ENCODE measurements around the gene KCND2. TPM values are rescaled to one million over a fixed set of nuclear protein-coding genes. Genes with fewer than 3 reads are reported as not detected.

The KCND2 gene
- total RNA-seq, 1 donor from 2014 or later: 13.7 TPM

DNA sequence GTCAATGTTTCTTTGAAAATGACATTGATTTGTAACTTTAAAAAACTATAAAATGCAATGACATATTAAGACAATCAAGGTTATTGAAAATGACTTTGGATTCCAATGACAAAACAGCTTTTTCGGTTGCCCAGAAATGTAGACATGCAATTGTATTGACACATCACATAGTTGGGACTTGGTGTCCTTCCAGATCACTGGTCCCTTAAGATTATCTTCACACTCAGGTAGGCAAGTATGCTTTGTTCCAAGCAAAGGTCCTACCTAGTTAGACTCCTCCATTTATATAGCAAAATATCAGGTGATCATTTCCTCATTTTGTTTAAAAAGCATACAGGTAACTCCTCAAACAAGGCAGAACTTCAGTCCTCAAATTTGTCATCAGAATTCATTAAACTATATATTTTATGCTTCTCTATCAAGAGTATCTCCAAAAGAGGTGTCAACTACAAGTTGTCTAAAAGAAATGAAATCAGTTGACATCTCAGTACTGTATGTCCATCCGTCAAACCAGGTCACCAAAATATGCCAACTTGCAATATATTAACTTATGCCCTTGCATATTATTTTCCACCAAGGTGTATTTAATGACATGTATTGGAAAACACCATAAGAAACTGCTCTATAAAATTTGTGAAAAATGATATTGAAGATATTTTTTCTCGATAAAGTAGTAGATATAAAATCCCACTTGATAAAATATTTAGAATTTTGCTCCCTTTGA, 520.4 kb downstream of the KCND2 start:
- Mint-ChIP-seq H3K36me3 (ENCODE audit: insufficient read depth) (peaks cover 19% of the 10 kb centered on the region), H3K27ac (no peak overlapping the region), H3K4me3 (ENCODE audit: low read depth) (no peak overlapping the region), H3K9me3 (ENCODE audit: low read depth) (peaks cover 8% of the 10 kb centered on the region), H3K27me3 (no peaks in the 10 kb centered on the region), H3K4me1 (ENCODE audit: low read depth) (peaks cover 3% of the 10 kb centered on the region)
- no peak for TF ChIP-seq CTCF (IDR thresholded peaks at IDR 0.05; ENCODE audit: unreplicated experiment)
- DNase-seq (ENCODE audit: low spot score, unreplicated experiment): no peak

- Mint-ChIP-seq H3K36me3 (ENCODE audit: insufficient read depth) (peaks cover 20% of the 10 kb centered on the region), H3K4me3 (ENCODE audit: low read depth) (no peak overlapping the region), H3K9me3 (ENCODE audit: low read depth) (peaks cover 8% of the 10 kb centered on the region), H3K27me3 (no peaks in the 10 kb centered on the region), H3K4me1 (ENCODE audit: low read depth) (peaks cover 3% of the 10 kb centered on the region), H3K27ac (no peak overlapping the region)
- no peak for TF ChIP-seq CTCF (IDR thresholded peaks at IDR 0.05; ENCODE audit: unreplicated experiment)
- no peak for DNase-seq (ENCODE audit: low spot score, unreplicated experiment)
Observed at GRCh38 chr7:120794106-120794729, 521.2 kb downstream of the KCND2 start.

DNA sequence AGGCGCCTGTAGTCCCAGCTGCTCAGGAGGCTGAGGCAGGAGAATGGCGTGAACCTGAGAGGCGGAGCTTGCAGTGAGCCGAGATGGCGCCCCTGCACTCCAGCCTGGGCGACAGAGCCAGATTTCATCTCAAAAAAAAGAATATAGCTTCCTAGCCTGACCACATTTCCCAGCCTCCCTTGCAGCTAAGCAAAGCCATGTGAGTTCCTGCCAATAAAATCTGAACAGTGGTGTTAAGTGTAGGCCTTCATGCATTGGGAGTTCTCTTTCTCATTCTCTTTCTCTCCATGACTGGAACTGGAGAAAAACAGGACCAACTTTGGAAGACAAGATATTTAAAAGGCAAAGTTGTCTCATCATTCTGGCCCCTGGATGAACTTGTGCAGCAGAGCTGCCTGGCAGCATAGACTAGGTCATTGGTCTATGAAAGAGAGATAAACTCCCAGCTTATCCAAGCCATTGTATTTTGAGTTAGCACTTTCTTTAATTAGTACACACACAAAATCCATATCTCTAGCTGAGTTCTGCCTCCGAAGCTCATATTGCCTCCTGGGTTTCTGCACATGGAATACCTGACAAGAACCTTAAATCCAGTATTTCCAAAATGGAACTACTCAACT, 524.2 kb downstream of the KCND2 start:
- no peaks in the 10 kb centered on the region for H3K27me3 Mint-ChIP-seq
- H3K36me3 Mint-ChIP-seq (ENCODE audit: insufficient read depth): peaks cover 20% of the 10 kb centered on the region
- peaks cover 1% of the 10 kb centered on the region for H3K4me1 Mint-ChIP-seq (ENCODE audit: low read depth)
- no peak overlapping the region for H3K27ac Mint-ChIP-seq
- DNase-seq (ENCODE audit: low spot score, unreplicated experiment): no peak
- no peak overlapping the region for H3K4me3 Mint-ChIP-seq (ENCODE audit: low read depth)
- H3K9me3 Mint-ChIP-seq (ENCODE audit: low read depth): peaks cover 11% of the 10 kb centered on the region
- no peak for TF ChIP-seq CTCF (IDR thresholded peaks at IDR 0.05; ENCODE audit: unreplicated experiment)

DNA sequence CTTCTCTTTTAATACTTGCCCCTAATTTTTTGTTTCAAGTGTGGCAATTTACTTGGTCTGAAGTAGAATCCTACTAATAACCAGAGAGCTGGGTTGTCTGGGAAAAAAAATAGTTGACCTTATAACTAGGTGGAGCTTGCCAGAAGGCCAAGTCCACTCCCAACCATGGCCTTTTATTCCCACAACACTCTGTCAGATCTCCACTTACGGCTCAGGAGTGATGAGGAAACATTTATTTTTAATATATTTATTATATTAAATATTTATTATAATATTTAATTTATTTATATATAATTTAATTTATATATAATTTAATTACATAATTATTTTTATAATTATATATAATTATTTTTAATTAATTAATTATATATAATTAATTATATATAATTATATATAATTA, 526.2 kb downstream of the KCND2 start:
- TF ChIP-seq CTCF (IDR thresholded peaks at IDR 0.05; ENCODE audit: unreplicated experiment): no peak
- Mint-ChIP-seq H3K36me3 (ENCODE audit: insufficient read depth) (peaks cover 23% of the 10 kb centered on the region), H3K27me3 (no peaks in the 10 kb centered on the region), H3K4me3 (ENCODE audit: low read depth) (no peak overlapping the region), H3K4me1 (ENCODE audit: low read depth) (no peaks in the 10 kb centered on the region), H3K27ac (no peak overlapping the region), H3K9me3 (ENCODE audit: low read depth) (peaks cover 11% of the 10 kb centered on the region)
- no peak for DNase-seq (ENCODE audit: low spot score, unreplicated experiment)
